ENCODE data around the gene ANKRD37. TPM values are rescaled to one million over a fixed set of nuclear protein-coding genes. Genes with fewer than 3 reads are reported as not detected.

The ANKRD37 gene
- total and polyA plus RNA-seq, 8 donors, result 1.2 to 21.7 (median 13.4) TPM

GRCh38 chr4:185426960-185427688 lies 30.5 kb downstream of the ANKRD37 start:
- DNase-seq, result peak in 1 of 2 donors; percentile 7
- no peaks in the 10 kb centered on the region for H3K27me3 ChIP-seq
- whole genome bisulfite sequencing, 5 donors, result 88 to 94% (median 91%) methylated on average over 22 of the region's 22 CpGs
- no peak for TF ChIP-seq CTCF (IDR thresholded peaks at IDR 0.05)
- TF ChIP-seq EP300 (IDR thresholded peaks at IDR 0.05), result no peak
- no peak for TF ChIP-seq POLR2A (IDR thresholded peaks at IDR 0.05)
- no peak for TF ChIP-seq POLR2AphosphoS5 (IDR thresholded peaks at IDR 0.05)
- peaks cover 10 to 35% (median 26%) of the 10 kb centered on the region in 4 donors for H3K4me1 ChIP-seq
- H3K9me3 ChIP-seq, result no peaks in the 10 kb centered on the region
- no peak overlapping the region for H3K4me3 ChIP-seq
- H3K36me3 ChIP-seq, result peaks cover 0 to 1% (median 0%) of the 10 kb centered on the region in 4 donors
- H3K27ac ChIP-seq, result no peak overlapping the region
- intact Hi-C loops (cut with DNase I; ENCODE audit: low total_unique reads), result no loop called here

DNA sequence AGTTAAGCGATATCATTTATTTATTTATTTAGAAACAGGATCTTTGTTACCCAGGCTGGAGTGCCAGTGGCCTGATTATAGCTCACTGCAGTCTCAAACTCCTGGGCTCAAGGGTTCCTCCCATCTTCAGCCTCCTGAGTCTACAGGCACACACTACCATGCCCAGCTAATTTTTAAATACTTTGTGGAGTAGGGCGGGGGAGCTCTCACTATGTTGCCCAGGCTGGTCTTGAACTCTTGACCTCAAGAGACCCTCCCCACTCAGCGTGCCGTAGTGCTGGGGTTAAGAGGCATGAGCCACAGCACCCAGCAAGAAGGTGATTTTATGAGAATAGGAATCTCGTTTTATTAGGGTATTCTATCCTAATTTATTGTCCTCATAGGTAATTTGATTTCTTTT lies 33.0 kb downstream of the ANKRD37 start:
- peaks cover 2 to 10% (median 7%) of the 10 kb centered on the region in 4 donors for H3K4me1 ChIP-seq
- 51 to 75% (median 63%) methylated on average over 5 of the region's 5 CpGs for WGBS, 5 donors

GRCh38 chr4:185435466-185435865 lies 38.8 kb downstream of the ANKRD37 start:
- no peaks in the 10 kb centered on the region for H3K9me3 ChIP-seq
- no peaks in the 10 kb centered on the region for H3K4me1 ChIP-seq
- intact Hi-C loops (cut with DNase I; ENCODE audit: low total_unique reads), result no loop called here
- no peaks in the 10 kb centered on the region for H3K36me3 ChIP-seq
- no peak for DNase-seq
- no peak overlapping the region for H3K27ac ChIP-seq
- H3K4me3 ChIP-seq, result no peak overlapping the region
- no peaks in the 10 kb centered on the region for H3K27me3 ChIP-seq
- TF ChIP-seq POLR2A (IDR thresholded peaks at IDR 0.05) (no peak), CTCF (IDR thresholded peaks at IDR 0.05) (no peak), POLR2AphosphoS5 (IDR thresholded peaks at IDR 0.05) (no peak), EP300 (IDR thresholded peaks at IDR 0.05) (no peak)

More for the DNA sequence above, 33.0 kb downstream of the ANKRD37 start:
- TF ChIP-seq EP300 (IDR thresholded peaks at IDR 0.05) (no peak), POLR2AphosphoS5 (IDR thresholded peaks at IDR 0.05) (no peak), CTCF (IDR thresholded peaks at IDR 0.05) (no peak), POLR2A (IDR thresholded peaks at IDR 0.05) (no peak)
- intact Hi-C loops (cut with DNase I; ENCODE audit: low total_unique reads), result no loop called here
- Histone ChIP-seq H3K4me3 (no peak overlapping the region), H3K27ac (no peak overlapping the region), H3K27me3 (no peaks in the 10 kb centered on the region), H3K36me3 (no peaks in the 10 kb centered on the region), H3K9me3 (no peaks in the 10 kb centered on the region)
- no peak for DNase-seq

GRCh38 chr4:185437809-185438208 lies 41.2 kb downstream of the ANKRD37 start:
- H3K9me3 ChIP-seq, result no peaks in the 10 kb centered on the region
- no peak overlapping the region for H3K27ac ChIP-seq
- intact Hi-C loops (cut with DNase I; ENCODE audit: low total_unique reads), result no loop called here
- H3K36me3 ChIP-seq, result no peaks in the 10 kb centered on the region
- no peak overlapping the region for H3K4me3 ChIP-seq
- no peaks in the 10 kb centered on the region for H3K4me1 ChIP-seq
- no peak for TF ChIP-seq POLR2A (IDR thresholded peaks at IDR 0.05)
- no peak for TF ChIP-seq CTCF (IDR thresholded peaks at IDR 0.05)
- TF ChIP-seq POLR2AphosphoS5 (IDR thresholded peaks at IDR 0.05), result no peak
- TF ChIP-seq EP300 (IDR thresholded peaks at IDR 0.05), result no peak
- no peaks in the 10 kb centered on the region for H3K27me3 ChIP-seq
- no peak for DNase-seq

Data from stomach (tissue), 9 donors.